ENCODE measurements around the gene PRKG2.

DNA sequence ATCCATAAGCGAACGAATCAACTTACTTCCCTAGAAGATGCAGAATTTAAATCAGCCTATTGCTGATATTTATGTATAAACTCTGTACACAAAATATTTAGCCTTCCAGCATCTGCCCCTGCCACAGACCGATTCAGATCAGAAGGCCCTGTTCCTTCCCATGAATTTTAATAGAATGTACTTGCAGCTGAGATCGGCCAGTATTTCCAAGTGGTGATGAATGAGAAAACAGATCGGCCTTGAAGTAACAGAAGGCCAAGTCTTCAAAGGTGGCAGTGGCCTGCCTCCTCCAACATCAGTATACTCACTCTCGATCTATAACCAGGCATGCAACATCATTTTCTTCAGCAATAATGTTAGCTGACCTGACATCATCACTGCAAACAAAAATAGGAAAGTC lies 66.4 kb downstream of the PRKG2 start:
- TF ChIP-seq CTCF (IDR thresholded peaks at IDR 0.05) (no peak), POLR2A (IDR thresholded peaks at IDR 0.05) (no peak)
